ENCODE data around the gene EPB42. TPM values are rescaled to one million over a fixed set of nuclear protein-coding genes. Genes with fewer than 3 reads are reported as not detected.

The EPB42 gene
- total and polyA plus RNA-seq, 2 donors from 2014 or later: not detected

GRCh38 chr15:43210172-43210745 lies 10.6 kb downstream of the EPB42 start:
- no peaks in the 10 kb centered on the region for H3K27me3 ChIP-seq (ENCODE audit: control insufficient read depth, insufficient read depth, low read length)
- DNase-seq (no peak), FAIRE-seq (no peak)
- no peak overlapping the region for H3K27ac ChIP-seq (ENCODE audit: low read depth in 2 of 2, low read length in 2 of 2)
- no peaks in the 10 kb centered on the region for H3K9me3 ChIP-seq (ENCODE audit: control insufficient read depth in 2 of 3, insufficient read depth in 1 of 3, low read length in 3 of 3)
- no peaks in the 10 kb centered on the region for H3K36me3 ChIP-seq (ENCODE audit: control insufficient read depth in 2 of 3, insufficient read depth in 3 of 3, low read length in 3 of 3)
- no peaks in the 10 kb centered on the region for H3K4me1 ChIP-seq (ENCODE audit: control insufficient read depth in 2 of 3, insufficient read depth in 2 of 3, low read depth in 1 of 3, low read length in 3 of 3)
- intact Hi-C loops (cut with DNase I): no loop called here
- H3K9ac ChIP-seq (ENCODE audit: low read length in 3 of 3): no peak overlapping the region
- no peak overlapping the region for H3K4me3 ChIP-seq (ENCODE audit: low read length in 3 of 3)
- no peak for TF ChIP-seq CTCF (IDR thresholded peaks at IDR 0.05; ENCODE audit: borderline replicate concordance, extremely low read depth, insufficient read depth)

- Histone ChIP-seq H3K9me3 (ENCODE audit: control insufficient read depth in 2 of 3, insufficient read depth in 1 of 3, low read length in 3 of 3) (no peaks in the 10 kb centered on the region), H3K27ac (ENCODE audit: low read depth in 2 of 2, low read length in 2 of 2) (no peak overlapping the region), H3K9ac (ENCODE audit: low read length in 3 of 3) (no peak overlapping the region), H3K27me3 (ENCODE audit: control insufficient read depth, insufficient read depth, low read length) (no peaks in the 10 kb centered on the region), H3K4me3 (ENCODE audit: low read length in 3 of 3) (no peak overlapping the region), H3K4me1 (ENCODE audit: control insufficient read depth in 2 of 3, insufficient read depth in 2 of 3, low read depth in 1 of 3, low read length in 3 of 3) (no peaks in the 10 kb centered on the region), H3K36me3 (ENCODE audit: control insufficient read depth in 2 of 3, insufficient read depth in 3 of 3, low read length in 3 of 3) (no peaks in the 10 kb centered on the region)
- intact Hi-C loops (cut with DNase I): no loop called here
- peak in 2 of 5 donors; percentile 26 to 27 for DNase-seq
- no peak for FAIRE-seq
- TF ChIP-seq CTCF (IDR thresholded peaks at IDR 0.05; ENCODE audit: borderline replicate concordance, extremely low read depth, insufficient read depth): no peak
Observed at GRCh38 chr15:43209059-43209824, 11.6 kb downstream of the EPB42 start.

- H3K9ac ChIP-seq (ENCODE audit: low read length in 3 of 3): no peak overlapping the region
- FAIRE-seq (no peak), DNase-seq (no peak)
- TF ChIP-seq CTCF (IDR thresholded peaks at IDR 0.05; ENCODE audit: borderline replicate concordance, extremely low read depth, insufficient read depth): no peak
- H3K4me3 ChIP-seq (ENCODE audit: low read length in 3 of 3): no peak overlapping the region
- no peaks in the 10 kb centered on the region for H3K36me3 ChIP-seq (ENCODE audit: control insufficient read depth in 2 of 3, insufficient read depth in 3 of 3, low read length in 3 of 3)
- H3K27me3 ChIP-seq (ENCODE audit: control insufficient read depth, insufficient read depth, low read length): no peaks in the 10 kb centered on the region
- no peaks in the 10 kb centered on the region for H3K9me3 ChIP-seq (ENCODE audit: control insufficient read depth in 2 of 3, insufficient read depth in 1 of 3, low read length in 3 of 3)
- no peak overlapping the region for H3K27ac ChIP-seq (ENCODE audit: low read depth in 2 of 2, low read length in 2 of 2)
- intact Hi-C loops (cut with DNase I): no loop called here
- H3K4me1 ChIP-seq (ENCODE audit: control insufficient read depth in 2 of 3, insufficient read depth in 2 of 3, low read depth in 1 of 3, low read length in 3 of 3): no peaks in the 10 kb centered on the region
Observed at GRCh38 chr15:43208052-43209002, 12.5 kb downstream of the EPB42 start.
